Uterus (tissue), 2 donors: ENCODE results near the gene TSPO2.

Experiments
- CTCF ChIP-seq, 4 experiments: fragments of 200-600 bp in 2 of 4; fragments of 450-650 bp in 2 of 4; sonication (generic) in 2 of 4; IDR thresholded peaks; one replicate each; pipeline ENCODE4 v1.5.1; 2016 to 2019; ENCODE audit warnings: antibody characterized with exemption in 4 of 4, mild to moderate bottlenecking in 2 of 4, moderate library complexity in 1 of 4
- POLR2A ChIP-seq, 2 donors: fragments of 450-650 bp; IDR thresholded peaks; one replicate each; pipeline ENCODE4 v1.6.1; 2016; ENCODE audit warnings: antibody characterized with exemption in 2 of 2, mild to moderate bottlenecking in 1 of 2, moderate library complexity in 1 of 2

GRCh38 chr6:40992746-40993145, 49.5 kb upstream of the TSPO2 start:
- TF ChIP-seq POLR2A (IDR thresholded peaks at IDR 0.05) (no peak), CTCF (IDR thresholded peaks at IDR 0.05) (no peak)
